ENCODE results near the gene TNFRSF21. TPM values are rescaled to one million over a fixed set of nuclear protein-coding genes. Genes with fewer than 3 reads are reported as not detected.

The TNFRSF21 gene
- total RNA-seq, 1 experiment from 2014 or later = 19.3 TPM

- DNase-seq (ENCODE audit: unreplicated experiment) = no peak
- intact Hi-C loops (cut with micrococcal nuclease) = no loop called here
- POLR2A ChIA-PET = no interaction called here
- H3K4me3 Mint-ChIP-seq (ENCODE audit: unreplicated experiment) = no peak overlapping the region
- no peak for TF ChIP-seq CTCF (IDR thresholded peaks at IDR 0.05; ENCODE audit: unreplicated experiment)
- H3K9me3 Mint-ChIP-seq (ENCODE audit: unreplicated experiment) = no peaks in the 10 kb centered on the region
- no TSS peak for BruUV-seq (replicated peaks)
- no peaks in the 10 kb centered on the region for H3K4me1 Mint-ChIP-seq (ENCODE audit: insufficient read depth, unreplicated experiment)
- no peaks in the 10 kb centered on the region for H3K36me3 Mint-ChIP-seq (ENCODE audit: insufficient read depth, unreplicated experiment)
- CTCF ChIA-PET = interaction anchor here (0.6 to 0.8 kb wide), 2 partner anchors 13 to 14 kb away, joined by 3 read pairs; no protein-coding TSS in a partner anchor
- no peaks in the 10 kb centered on the region for H3K27me3 Mint-ChIP-seq (ENCODE audit: insufficient read depth, unreplicated experiment)
- no peak overlapping the region for H3K27ac Mint-ChIP-seq (ENCODE audit: low read depth, unreplicated experiment)
Observed at GRCh38 chr6:47323887-47324286, 14.2 kb upstream of the TNFRSF21 start.

DNA sequence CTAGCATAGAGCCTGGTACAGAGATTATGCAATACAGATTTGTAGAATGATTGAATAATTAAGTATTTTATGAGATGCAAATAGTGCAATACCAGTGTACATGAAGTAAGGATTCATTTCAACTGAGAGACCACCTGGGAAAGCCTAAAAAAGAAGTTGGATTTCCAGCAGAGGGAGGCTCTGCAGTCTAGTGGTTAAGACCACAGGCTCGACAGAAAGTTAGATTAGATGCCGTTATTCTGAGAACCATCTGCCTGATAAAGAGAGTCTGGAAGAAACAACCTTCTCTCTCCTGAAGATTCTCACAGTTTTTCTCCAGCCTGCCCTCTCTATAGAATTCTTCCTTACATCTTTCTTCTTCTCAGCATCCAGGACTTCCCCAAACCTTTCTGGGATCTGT, 13.6 kb upstream of the TNFRSF21 start:
- TF ChIP-seq CTCF (IDR thresholded peaks at IDR 0.05; ENCODE audit: unreplicated experiment) = no peak
- no peaks in the 10 kb centered on the region for H3K36me3 Mint-ChIP-seq (ENCODE audit: insufficient read depth, unreplicated experiment)
- H3K4me3 Mint-ChIP-seq (ENCODE audit: unreplicated experiment) = no peak overlapping the region
- ChIA-PET POLR2A (no interaction called here), CTCF (interaction anchor here (0.6 to 0.8 kb wide), 2 partner anchors 12 to 13 kb away, joined by 3 read pairs; no protein-coding TSS in a partner anchor)
- no peak overlapping the region for H3K27ac Mint-ChIP-seq (ENCODE audit: low read depth, unreplicated experiment)
- no peaks in the 10 kb centered on the region for H3K4me1 Mint-ChIP-seq (ENCODE audit: insufficient read depth, unreplicated experiment)
- no peak for DNase-seq (ENCODE audit: unreplicated experiment)
- intact Hi-C loops (cut with micrococcal nuclease) = no loop called here
- no peaks in the 10 kb centered on the region for H3K9me3 Mint-ChIP-seq (ENCODE audit: unreplicated experiment)
- no TSS peak for BruUV-seq (replicated peaks)
- no peaks in the 10 kb centered on the region for H3K27me3 Mint-ChIP-seq (ENCODE audit: insufficient read depth, unreplicated experiment)

DNA sequence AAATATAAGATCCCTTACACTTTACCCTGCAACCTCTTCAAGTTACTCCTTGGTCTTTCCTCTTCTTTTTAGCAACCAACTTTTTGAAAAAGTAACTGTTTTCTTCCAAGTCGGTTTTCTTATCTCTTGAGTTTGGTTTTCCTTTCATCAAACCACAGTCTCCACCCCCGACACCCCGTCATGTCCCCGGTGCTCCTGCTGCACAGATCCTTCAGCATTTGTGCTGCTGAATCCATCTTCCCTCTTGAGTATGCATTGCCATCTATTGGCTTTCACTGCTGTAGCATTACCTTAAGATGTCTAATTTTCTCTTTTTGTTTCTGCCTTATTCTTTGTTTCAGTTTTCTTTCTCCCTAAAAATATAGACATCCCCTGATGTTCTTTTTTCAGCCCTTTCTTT, 11.9 kb upstream of the TNFRSF21 start:
- no peak overlapping the region for H3K27ac Mint-ChIP-seq (ENCODE audit: low read depth, unreplicated experiment)
- no TSS peak for BruUV-seq (replicated peaks)
- DNase-seq (ENCODE audit: unreplicated experiment) = no peak
- ChIA-PET CTCF (no interaction called here), POLR2A (no interaction called here)
- H3K9me3 Mint-ChIP-seq (ENCODE audit: unreplicated experiment) = no peaks in the 10 kb centered on the region
- H3K27me3 Mint-ChIP-seq (ENCODE audit: insufficient read depth, unreplicated experiment) = no peaks in the 10 kb centered on the region
- no peak for TF ChIP-seq CTCF (IDR thresholded peaks at IDR 0.05; ENCODE audit: unreplicated experiment)
- no peak overlapping the region for H3K4me3 Mint-ChIP-seq (ENCODE audit: unreplicated experiment)
- intact Hi-C loops (cut with micrococcal nuclease) = no loop called here
- H3K36me3 Mint-ChIP-seq (ENCODE audit: insufficient read depth, unreplicated experiment) = no peaks in the 10 kb centered on the region
- H3K4me1 Mint-ChIP-seq (ENCODE audit: insufficient read depth, unreplicated experiment) = no peaks in the 10 kb centered on the region

DNA sequence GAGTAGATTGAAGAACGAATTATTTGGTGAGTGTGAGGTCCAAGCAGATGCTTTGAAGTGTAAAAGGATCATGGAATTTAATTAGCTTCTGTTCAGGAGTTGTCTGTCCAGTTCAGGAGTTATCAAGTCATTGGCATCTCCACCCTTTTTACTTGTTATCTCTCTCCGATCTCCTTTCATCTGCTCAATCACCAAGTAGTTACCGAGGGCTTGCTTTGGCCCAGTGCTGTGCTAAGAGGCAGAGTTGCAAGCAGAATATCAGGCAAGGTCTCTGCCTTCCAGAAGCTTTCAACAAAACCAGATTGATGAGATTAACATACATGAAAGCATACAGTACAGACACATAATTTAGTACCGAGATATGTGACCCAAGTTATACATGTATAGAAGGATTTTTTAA, 10.2 kb upstream of the TNFRSF21 start:
- Mint-ChIP-seq H3K4me1 (ENCODE audit: insufficient read depth, unreplicated experiment) (no peaks in the 10 kb centered on the region), H3K4me3 (ENCODE audit: unreplicated experiment) (no peak overlapping the region), H3K9me3 (ENCODE audit: unreplicated experiment) (no peaks in the 10 kb centered on the region), H3K27me3 (ENCODE audit: insufficient read depth, unreplicated experiment) (no peaks in the 10 kb centered on the region), H3K27ac (ENCODE audit: low read depth, unreplicated experiment) (no peak overlapping the region), H3K36me3 (ENCODE audit: insufficient read depth, unreplicated experiment) (no peaks in the 10 kb centered on the region)
- intact Hi-C loops (cut with micrococcal nuclease) = no loop called here
- TF ChIP-seq CTCF (IDR thresholded peaks at IDR 0.05; ENCODE audit: unreplicated experiment) = no peak
- ChIA-PET POLR2A (no interaction called here), CTCF (interaction anchor here (0.7 to 1.4 kb wide), 2 partner anchors 223 to 480 kb away, joined by 3 to 4 read pairs; no protein-coding TSS in a partner anchor)
- BruUV-seq (replicated peaks) = no TSS peak
- no peak for DNase-seq (ENCODE audit: unreplicated experiment)
